T-helper 1 cell treated with Interleukin-12 subunit alpha and Interleukin-12 subunit beta and Interleukin-4 antibody, amounts not matched to agents 30 ng/mL and 1 ng/mL, for 36 hours (primary cell): ENCODE data around the gene PRDM8. TPM values are rescaled to one million over a fixed set of nuclear protein-coding genes. Genes with fewer than 3 reads are reported as not detected.

Experiments used
- intact Hi-C: fragments of 100-400 bp; cut with micrococcal nuclease; formaldehyde crosslinking; loops from one replicate; pipeline ENCODE4 v1.15.1; 2024
- total RNA-seq: library from RNA; stranded (reverse); gene quantifications from 2 replicates; pipeline ENCODE4 v1.2.3, GENCODE V29; 2022

The PRDM8 gene
- total RNA-seq: 29.4 and 32.7 TPM in 2 replicates

DNA sequence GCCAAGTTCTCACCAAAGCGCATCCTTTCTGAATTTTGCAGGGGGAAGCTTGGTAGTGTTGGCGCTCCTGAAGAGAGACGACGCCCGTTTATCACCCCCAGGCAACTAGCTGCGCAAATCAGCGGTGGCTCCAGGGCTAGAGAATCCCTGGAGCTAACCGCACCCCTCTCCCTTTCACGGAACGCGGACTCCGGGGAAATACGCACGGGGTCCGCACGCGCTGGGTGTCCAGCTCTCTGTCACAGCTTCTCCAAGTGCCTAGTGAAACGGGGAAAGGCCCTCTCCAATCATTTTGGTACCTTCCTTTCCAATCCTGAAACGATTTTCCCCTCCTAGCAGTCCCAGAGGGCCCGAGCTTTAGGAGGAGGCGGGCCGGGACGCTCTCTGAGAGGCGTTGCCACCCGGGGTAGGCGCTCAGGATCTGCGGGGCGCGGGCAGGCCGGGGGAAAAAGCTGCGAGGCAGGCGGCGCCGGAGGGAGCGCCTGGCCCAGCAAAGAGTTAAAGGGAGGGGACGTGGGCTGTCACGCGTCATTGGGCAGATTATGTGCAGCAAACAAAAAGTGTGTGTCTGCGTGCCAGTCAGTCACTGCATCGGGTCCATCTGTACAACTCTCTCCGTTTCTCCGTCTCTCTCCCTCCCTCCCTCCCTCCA is at the start of gene PRDM8:
TSS of gene PRDM8 (plus strand) at position 582 of the 652 bp plus-strand sequence. CDS start 2,578 bp downstream, outside the sequence.
- intact Hi-C loops: no loop called here

DNA sequence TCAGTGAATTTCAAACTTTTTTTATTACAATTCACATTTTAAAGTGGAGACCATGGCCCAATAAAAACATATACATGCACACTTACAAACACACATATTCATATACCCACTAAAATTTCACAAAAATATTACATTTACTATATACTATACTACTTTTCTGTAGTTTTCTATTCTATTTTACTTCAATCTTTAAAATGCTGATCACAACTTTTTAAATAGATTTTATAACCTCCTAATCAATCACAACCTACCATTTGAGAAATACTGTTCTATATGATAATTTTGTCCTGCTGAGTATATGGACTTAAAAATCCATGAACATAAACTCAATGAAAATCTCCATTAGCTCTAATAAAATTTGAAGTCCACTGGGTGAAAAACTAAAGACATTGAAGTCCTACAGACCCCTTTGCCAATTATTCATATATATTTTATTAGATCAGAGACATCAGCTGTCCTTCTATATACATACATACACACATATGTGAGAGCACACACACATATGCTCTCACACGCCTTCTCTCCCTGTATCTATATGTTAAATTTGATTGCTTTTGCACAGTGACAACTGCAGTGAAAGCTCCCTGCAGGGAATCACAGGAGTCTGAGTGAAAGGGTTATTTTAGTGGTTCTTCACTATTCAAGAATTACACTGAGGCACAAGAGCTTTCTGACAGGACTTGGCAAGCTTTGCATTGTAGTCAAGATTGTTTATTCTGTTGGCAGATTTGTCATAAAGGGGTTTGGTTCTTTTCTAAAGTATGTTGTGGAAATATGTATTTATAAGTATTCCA is 46.7 kb upstream of the PRDM8 start:
- intact Hi-C loops: no loop called here

DNA sequence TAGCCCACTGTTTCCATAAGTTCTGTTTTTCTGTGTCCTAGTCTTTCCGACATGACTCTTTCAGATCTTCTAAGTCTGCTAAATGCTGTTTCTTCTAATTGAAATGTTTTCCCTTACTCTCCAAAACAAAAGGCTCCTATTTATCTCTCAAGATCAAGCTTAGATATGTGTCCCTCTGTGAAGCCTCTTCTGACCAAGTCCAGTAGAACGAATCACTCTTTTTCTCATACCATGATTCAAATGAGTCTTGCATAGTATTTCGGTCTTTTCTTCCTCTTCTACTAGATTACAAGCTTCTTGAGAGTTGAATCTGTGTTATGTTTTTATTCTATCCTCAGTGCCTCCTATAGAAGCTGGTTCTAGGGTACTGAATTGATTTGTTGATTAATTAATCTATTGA is 45.3 kb upstream of the PRDM8 start:
- intact Hi-C loops: no loop called here

DNA sequence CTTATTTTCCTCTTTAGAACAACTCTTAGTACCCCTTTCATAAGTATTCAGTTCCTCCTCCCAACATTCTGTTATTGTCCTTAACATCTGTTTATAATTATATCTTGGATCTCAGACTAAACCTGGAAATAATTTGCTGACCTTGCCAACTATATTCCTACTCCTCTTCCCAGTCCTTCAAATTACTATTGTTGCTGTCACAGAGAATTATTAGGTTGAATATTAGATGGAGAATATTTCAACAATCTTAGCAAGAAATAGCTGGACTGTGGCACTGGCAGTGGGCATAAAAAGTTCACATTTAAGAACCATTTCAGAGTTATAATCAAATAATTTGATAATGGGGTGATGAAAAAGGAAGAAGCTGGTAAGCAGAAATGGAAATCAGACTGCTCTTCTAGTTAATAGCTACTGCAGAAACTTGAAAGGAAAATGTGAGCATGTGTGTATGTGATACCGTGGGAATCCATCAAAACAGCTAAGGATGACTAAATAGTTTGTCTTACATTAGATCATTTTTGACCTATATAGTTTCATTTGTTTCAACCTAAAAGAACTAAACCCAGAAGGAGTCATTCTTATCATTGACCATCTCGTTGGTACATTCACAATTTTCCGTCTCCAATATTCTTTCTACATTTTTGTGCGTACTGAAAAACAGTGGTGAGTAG is 43.3 kb upstream of the PRDM8 start:
- intact Hi-C loops: loop anchor here (2.0 kb wide), 1 partner anchor 15 kb away; no protein-coding TSS in a partner anchor

DNA sequence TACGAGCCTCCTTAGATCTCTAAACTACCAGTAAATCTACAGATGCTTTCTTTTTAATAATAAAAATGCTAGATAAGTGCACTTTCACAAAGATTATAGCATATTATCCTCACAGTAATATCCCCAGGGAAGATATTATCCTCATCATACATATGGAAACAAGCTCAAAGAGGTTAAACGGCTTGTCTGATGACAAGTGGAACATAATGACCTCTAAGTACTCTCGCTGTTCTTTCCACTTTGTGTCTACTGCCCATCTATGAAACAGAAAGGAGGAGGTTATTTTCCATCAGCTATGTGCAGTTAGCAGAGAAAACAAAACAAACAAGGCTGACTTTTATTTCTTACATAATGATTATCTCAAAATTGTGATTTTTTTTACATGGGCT is 42.8 kb upstream of the PRDM8 start:
- intact Hi-C loops: loop anchor here (2.0 kb wide), 1 partner anchor 16 kb away; no protein-coding TSS in a partner anchor

DNA sequence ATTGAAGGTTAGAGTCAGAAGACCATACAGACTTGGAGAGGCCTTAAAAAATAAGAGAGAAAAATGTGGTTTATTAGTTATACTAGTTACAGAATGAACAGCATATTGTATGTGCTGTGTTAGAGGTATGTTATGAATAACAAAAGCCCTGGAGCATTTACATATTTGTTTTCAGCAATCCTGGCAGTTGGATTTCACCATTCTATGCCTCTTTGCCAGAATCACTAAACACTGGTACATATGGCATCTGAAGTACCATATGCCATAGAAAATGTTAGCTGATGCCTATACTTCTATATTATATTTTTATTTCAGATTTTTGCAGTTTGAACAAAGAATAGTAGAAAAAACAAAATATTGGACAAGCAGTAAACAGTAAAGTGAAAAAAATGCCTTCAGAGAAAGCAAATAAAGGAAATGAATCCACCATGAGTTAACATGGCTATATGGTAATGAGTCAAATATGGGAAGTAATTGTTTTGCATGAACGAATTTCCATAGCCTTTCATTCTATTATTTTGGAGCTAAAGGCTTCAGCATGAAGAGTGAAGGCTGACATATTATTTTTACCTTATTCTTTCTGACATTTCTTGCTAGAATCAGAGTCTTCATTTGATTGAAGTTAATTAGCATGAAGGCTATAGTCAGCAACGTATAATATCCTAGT is 41.9 kb upstream of the PRDM8 start:
- intact Hi-C loops: loop anchor here (2.0 kb wide), 1 partner anchor 17 kb away; no protein-coding TSS in a partner anchor

DNA sequence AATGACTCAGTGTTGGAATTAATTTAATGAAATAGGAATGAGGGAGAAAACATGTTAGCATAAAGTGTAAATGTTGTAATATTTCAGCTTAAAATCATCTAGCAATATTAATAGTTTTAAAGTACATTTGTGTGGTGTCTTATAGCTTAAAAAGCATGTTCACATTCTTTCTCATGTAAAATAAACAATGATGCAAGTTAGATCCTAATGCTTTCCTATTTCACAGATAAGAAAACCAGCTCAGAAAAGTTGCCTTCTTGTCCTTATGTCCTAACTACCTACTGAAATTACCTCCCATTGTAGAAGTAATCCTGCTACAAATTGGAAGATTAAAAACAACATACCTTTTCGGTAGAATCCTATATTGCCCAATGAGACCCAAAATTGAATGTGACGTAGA is 40.9 kb upstream of the PRDM8 start:
- intact Hi-C loops: no loop called here

DNA sequence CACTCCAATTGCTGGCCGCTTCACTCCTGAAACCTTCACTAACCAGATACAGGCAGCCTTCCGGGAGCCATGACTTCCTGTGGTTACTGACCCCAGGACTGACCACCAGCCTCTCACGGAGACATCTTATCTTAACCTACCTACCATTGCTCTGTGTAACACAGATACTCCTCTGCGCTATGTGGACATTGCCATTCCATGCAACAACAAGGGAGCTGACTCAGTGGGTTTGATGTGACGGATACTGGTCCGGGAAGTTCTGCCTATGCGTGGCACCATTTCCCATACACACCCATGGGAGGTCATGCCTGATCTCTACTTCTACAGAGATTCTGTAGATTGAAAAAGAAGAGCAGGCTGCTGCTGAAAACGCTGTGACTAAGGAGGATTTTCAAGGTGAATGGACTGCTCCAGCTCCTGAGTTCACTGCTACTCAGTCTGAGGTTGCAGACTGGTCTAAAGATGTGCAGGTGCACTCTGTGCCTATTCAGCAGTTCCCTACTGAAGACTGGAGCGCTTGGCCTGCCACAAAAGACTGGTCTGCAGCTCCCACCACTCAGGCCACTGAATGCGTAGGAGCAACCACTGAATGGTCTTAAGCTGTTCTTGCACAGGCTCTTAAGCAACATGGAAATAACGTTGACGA is 35.8 kb upstream of the PRDM8 start:
- intact Hi-C loops: no loop called here

DNA sequence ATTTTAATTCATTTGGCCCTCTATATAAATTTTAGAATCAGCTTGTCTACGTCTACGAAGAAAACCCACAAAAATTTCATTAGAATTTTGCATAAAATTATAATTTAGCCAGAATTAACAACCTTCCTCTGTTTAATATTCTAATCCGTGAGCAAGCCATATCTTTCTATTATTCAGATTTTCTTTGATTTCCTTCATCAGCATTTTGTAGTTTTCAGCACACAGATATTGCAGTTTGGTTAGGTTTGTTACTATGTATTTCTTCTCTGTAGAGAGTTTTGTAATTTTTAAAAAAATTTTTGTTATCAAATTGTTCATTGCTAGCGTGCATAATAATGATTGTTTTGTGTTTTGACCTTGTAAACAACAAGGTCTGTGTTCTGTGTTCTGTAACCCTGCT is 34.9 kb upstream of the PRDM8 start:
- intact Hi-C loops: no loop called here

DNA sequence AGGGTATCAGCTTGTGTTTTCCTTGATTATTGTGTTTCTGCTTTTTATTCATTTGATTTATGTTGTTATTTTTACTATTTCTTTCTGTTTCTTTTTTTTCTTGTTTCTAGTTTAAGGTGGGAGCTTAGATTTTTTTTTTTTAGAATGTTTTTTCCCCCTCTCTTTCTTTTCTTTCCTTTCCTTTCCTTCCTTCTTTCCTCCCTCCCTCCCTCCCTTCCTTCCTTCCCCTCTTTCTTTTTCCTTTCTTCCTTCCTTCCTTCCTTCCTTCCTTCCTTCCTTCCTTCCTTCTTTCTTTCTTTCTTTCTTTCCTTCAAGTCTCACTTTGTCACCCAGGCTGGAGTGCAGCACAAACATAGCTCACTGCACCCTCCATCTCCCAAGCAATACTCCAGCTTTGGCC is 31.4 kb upstream of the PRDM8 start:
- intact Hi-C loops: no loop called here

DNA sequence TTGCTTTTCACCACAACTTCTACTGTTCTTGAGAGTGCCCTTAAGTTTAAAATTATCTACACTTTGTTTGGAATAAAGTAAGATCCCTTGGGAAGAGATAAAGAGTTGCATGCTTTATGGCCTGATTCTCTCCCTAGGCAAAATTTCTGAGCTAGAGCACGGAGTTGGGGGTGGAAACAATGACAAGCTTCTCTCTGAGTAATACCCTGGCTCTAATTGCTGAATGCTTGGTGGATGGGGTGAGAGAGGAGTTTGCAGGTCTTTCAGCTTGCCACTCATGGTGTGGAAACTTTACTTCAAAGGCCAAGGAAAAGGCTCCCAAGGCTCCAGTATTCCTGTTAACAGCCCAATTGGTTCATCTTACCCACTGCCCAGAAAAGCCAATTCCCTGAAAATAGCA is 26.1 kb upstream of the PRDM8 start:
- intact Hi-C loops: loop anchor here (10.0 kb wide), 1 partner anchor 1304 kb away; the partner anchor contains the start of gene RASGEF1B

DNA sequence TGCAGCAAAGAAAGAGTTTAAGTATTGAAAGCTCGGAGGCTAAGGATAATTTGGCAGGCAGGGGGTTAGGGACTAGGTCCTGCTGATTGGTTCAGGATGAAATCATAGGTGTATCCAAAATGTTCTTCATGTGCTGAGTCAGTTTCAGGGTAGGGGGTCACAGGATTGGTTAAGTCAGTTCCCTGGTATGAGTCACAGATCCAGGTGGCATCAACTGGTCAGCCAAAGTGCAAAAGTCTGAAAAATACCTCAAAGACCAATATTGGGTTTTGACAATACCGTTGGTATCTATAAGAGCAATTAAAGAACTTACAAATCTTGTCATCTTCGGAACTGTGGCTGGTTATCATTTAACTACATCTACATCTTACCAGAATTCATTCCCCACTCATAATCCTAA is 25.6 kb upstream of the PRDM8 start:
- intact Hi-C loops: loop anchor here (10.0 kb wide), 1 partner anchor 1303 kb away; the partner anchor contains the start of gene RASGEF1B

DNA sequence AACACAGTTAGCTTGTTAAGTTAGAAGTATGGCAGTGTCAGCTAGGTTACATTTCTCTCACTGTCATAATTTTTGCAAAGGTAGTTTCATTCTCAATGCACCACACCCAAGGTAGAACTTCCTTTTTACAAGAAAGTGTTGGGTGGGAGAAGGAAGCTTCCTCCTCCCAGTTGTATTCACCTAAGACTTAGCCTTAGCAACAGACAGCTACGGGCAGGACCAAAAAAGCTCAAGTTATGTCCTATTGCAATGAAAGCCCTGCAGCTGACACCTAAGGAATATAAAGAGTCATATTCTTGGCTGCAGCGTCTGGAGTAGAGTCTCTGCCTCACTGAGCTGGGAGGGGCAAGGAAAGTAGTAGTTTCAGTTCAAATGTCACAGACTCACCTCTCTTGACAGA is 25.1 kb upstream of the PRDM8 start:
- intact Hi-C loops: loop anchor here (10.0 kb wide), 1 partner anchor 1303 kb away; the partner anchor contains the start of gene RASGEF1B

DNA sequence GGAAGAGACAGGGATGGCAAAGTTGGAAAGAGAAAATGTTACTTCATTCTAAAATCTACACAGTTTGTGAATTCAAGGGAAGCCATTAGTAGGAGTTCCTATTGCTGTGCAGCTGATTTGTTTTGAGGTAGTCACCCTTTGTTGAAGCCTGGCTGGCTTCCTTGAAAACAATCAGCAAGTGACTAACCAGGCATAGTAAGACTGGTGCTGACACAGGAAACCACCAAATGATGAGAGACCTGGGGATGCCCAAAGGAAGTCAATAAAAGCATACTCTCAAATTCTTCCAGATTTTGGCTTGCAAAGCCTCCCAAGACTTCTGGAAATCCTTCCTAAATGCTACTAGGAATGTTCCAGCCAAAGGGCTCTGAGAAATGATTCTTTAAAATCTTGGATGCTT is 23.9 kb upstream of the PRDM8 start:
- intact Hi-C loops: loop anchor here (1.0 to 10.0 kb wide), 7 partner anchors 9 to 1301 kb away; partner anchors contain the start of genes ANTXR2 and RASGEF1B

DNA sequence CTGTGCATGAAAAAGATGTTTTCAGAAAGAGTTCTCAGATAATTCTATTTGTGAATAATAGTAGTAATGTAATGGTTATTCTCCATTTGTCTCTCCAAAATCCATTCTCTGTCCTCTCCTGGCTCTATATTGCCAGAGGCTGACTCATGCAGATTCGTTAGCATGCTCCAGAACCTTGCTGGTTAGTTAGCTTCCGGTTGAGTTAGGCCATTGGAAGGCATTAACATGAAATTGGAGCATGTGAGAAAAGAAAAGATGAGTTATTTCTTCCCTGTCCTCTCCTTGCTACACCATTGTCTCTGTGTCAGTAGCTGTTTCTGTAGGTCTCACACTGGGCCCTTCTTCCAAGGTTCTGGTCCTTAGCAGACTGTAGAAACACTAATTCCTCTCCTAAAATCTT is 23.5 kb upstream of the PRDM8 start:
- intact Hi-C loops: loop anchor here (1.0 to 10.0 kb wide), 7 partner anchors 8 to 1301 kb away; partner anchors contain the start of genes ANTXR2 and RASGEF1B

DNA sequence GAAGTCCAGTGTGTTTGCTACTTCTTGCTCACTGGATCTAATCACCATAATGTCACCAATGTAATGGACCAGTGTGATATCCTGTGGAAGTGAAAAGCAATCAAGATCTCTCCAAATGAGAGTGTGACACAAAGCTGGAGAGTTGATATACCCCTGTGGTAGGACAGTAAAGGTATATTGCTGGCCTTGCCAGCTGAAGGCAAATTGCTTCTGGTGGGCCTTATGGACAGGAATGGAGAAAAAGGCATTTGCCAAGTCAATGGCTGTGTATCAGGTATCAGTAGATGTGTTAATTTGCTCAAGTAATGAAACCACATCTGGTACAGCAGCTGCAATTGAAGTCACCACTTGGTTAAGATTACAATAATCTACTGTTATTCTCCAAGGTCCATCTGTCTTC is 19.5 kb upstream of the PRDM8 start:
- intact Hi-C loops: loop anchor here (10.0 kb wide), 1 partner anchor 1297 kb away; the partner anchor contains the start of gene RASGEF1B

DNA sequence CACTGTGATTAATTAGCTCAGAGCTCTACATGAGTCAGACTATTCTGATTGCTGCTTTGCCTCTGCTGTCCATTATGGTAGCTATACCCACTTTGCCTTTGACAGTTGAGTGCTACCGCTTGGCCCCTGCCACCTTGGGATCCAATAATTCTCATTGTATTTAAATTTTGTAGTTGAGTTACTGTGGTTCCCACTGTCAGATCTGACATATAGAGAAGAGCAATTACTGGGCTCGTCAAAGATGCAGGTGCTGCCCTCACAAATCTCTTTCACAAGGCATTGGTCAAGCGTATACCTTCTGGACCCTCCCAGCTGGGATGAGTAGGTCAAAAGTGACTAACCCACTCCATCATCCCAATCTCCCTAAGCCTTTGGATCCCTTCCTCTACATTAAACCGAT is 18.3 kb upstream of the PRDM8 start:
- intact Hi-C loops: loop anchor here (10.0 kb wide), 1 partner anchor 1296 kb away; the partner anchor contains the start of gene RASGEF1B

DNA sequence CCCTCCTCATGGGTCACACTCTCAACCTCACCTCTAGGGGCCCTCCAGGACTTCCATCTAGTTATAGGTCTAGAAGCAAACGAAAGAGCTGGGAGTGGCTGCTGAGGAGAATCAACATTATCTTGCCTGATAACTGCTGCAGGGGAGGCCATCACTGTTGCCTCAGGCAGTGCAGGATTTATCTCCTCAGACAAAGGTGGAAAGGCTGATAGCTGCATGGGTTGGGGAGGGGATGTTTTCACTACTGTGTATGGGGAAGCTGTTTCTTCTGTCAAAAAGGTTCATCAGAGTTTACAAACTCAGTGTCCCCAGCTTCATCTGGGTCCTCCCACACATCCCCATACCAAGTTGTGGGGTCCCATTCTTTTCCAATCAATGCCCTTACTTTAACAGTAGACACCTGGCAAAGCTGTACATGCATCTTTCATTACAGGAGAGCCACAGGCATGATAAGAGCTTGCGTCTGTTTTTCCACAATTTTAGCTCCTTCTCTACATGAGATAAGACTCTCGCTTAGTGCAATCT is 17.6 kb upstream of the PRDM8 start:
- intact Hi-C loops: loop anchor here (5.0 to 10.0 kb wide), 4 partner anchors 1295 to 1525 kb away; partner anchors contain the start of genes BMP2K and RASGEF1B

DNA sequence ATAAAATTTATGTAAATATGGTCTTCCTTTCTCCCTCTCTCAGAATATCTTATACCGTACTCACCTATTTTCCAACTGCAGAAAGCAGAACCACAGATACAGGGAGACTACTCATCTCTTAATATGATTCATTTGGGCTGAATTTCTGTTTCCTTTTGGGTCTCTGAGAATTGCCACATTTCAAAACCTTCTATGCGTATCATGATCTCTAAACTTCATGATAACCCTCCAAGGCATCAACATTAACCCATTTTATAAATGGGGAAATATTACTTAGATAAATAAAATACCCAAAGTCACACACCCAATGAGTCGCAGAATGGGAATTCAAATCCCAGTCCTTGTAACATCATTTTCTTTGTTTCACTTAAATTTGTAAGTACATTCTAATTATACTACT is 16.6 kb upstream of the PRDM8 start:
- intact Hi-C loops: loop anchor here (5.0 to 10.0 kb wide), 3 partner anchors 1314 to 1526 kb away; partner anchors contain the start of gene BMP2K
